Vagina (tissue), 2 donors: Measurements from ENCODE around the gene ARHGAP6. TPM values are rescaled to one million over a fixed set of nuclear protein-coding genes. Genes with fewer than 3 reads are reported as not detected.

Experiments used
- DNase-seq, 2 donors: peaks; one replicate each; pipeline ENCODE4 v3.0.0-alpha.2; 2017; ENCODE audit errors: extremely low spot score in 2 of 2
- H3K27ac ChIP-seq: fragments of 200-600 bp; sonication (generic); one replicate; pipeline ENCODE4 v1.5.1; 2019
- H3K27me3 ChIP-seq: fragments of 200-600 bp; sonication (generic); one replicate; pipeline ENCODE4 v1.5.1; 2019
- H3K36me3 ChIP-seq, 2 donors: fragments of 200-600 bp; sonication (generic); one replicate each; pipeline ENCODE4 v1.5.1; 2017 to 2019
- H3K4me1 ChIP-seq: fragments of 200-600 bp; sonication (generic); one replicate; pipeline ENCODE4 v1.5.1; 2019
- H3K4me3 ChIP-seq, 2 donors: fragments of 200-600 bp; sonication (generic); 1 replicate in 1 of 2; 2 replicates in 1 of 2; pipeline ENCODE4 v1.5.1; 2016 to 2019
- H3K9me3 ChIP-seq: fragments of 200-600 bp; sonication (generic); one replicate; pipeline ENCODE4 v1.5.1; 2019
- CTCF ChIP-seq, 3 experiments: fragments of 450-650 bp in 2 of 3; fragments of 200-600 bp in 1 of 3; sonication (generic) in 1 of 3; IDR thresholded peaks; one replicate each; pipeline ENCODE4 v1.5.1; 2017 to 2019; ENCODE audit warnings: antibody characterized with exemption in 3 of 3, mild to moderate bottlenecking in 2 of 3, moderate library complexity in 2 of 3
- POLR2A ChIP-seq, 2 donors: fragments of 450-650 bp; IDR thresholded peaks; one replicate each; pipeline ENCODE4 v1.6.1; 2017; ENCODE audit warnings: antibody characterized with exemption in 2 of 2, mild to moderate bottlenecking in 2 of 2, moderate library complexity in 2 of 2
- POLR2AphosphoS5 ChIP-seq, 2 donors: sonication (generic); formaldehyde crosslinking; IDR thresholded peaks; one replicate each; pipeline ENCODE4 v1.9.0; 2017; ENCODE audit warnings: antibody characterized with exemption in 2 of 2, mild to moderate bottlenecking in 2 of 2, low read depth in 1 of 2; ENCODE audit not compliant: insufficient read depth in 1 of 2
- intact Hi-C: fragments of 100-400 bp; cut with DNase I; formaldehyde crosslinking; loops from one replicate; pipeline ENCODE4 v1.15.1; 2023
- total RNA-seq: library from RNA; depleted of rRNA; stranded (reverse); fragments of >200 nt; gene quantifications from one replicate; pipeline ENCODE4 v1.2.3, GENCODE V29; 2016

Gene ARHGAP6
- total RNA-seq, 1 donor from 2014 or later = 15.7 TPM

GRCh38 chrX:11111947-11112346 is 553.8 kb downstream of the ARHGAP6 start:
- Histone ChIP-seq H3K4me3 (peak overlapping the region; percentile 62 to 67), H3K27me3 (no peaks in the 10 kb centered on the region), H3K36me3 (no peaks in the 10 kb centered on the region), H3K27ac (peak overlapping the region; percentile 82), H3K9me3 (no peaks in the 10 kb centered on the region), H3K4me1 (peaks cover 15% of the 10 kb centered on the region)
- no peak for DNase-seq
- TF ChIP-seq CTCF (IDR thresholded peaks at IDR 0.05) = no peak
- no peak for TF ChIP-seq POLR2A (IDR thresholded peaks at IDR 0.05)
- no peak for TF ChIP-seq POLR2AphosphoS5 (IDR thresholded peaks at IDR 0.05; ENCODE audit: insufficient read depth in 1 of 2, low read depth in 1 of 2)
- intact Hi-C loops = no loop called here

GRCh38 chrX:11111037-11111851 is 554.5 kb downstream of the ARHGAP6 start, which contains the start of gene HCCS:
TSS of gene HCCS (plus strand) at chrX:11111332. CDS start at chrX:11112061, 729 bp downstream.
- TF ChIP-seq POLR2A (IDR thresholded peaks at IDR 0.05) = peak in 1 of 2 donors; percentile 52
- no peak for TF ChIP-seq CTCF (IDR thresholded peaks at IDR 0.05)
- TF ChIP-seq POLR2AphosphoS5 (IDR thresholded peaks at IDR 0.05; ENCODE audit: insufficient read depth in 1 of 2, low read depth in 1 of 2) = peak; percentile 29 to 88
- Histone ChIP-seq H3K4me1 (peaks cover 15% of the 10 kb centered on the region), H3K27me3 (no peaks in the 10 kb centered on the region), H3K36me3 (no peaks in the 10 kb centered on the region), H3K27ac (peak within 1 kb of the TSS; percentile 82), H3K9me3 (no peaks in the 10 kb centered on the region), H3K4me3 (peak within 1 kb of the TSS; percentile 62 to 67)
- no peak for DNase-seq
- intact Hi-C loops = no loop called here

- intact Hi-C loops = no loop called here
- no peak for DNase-seq
- H3K27me3 ChIP-seq = no peaks in the 10 kb centered on the region
- no peaks in the 10 kb centered on the region for H3K36me3 ChIP-seq
- no peak overlapping the region for H3K27ac ChIP-seq
- no peak overlapping the region for H3K4me3 ChIP-seq
- TF ChIP-seq POLR2A (IDR thresholded peaks at IDR 0.05) = no peak
- TF ChIP-seq POLR2AphosphoS5 (IDR thresholded peaks at IDR 0.05; ENCODE audit: insufficient read depth in 1 of 2, low read depth in 1 of 2) = no peak
- no peak for TF ChIP-seq CTCF (IDR thresholded peaks at IDR 0.05)
- no peaks in the 10 kb centered on the region for H3K9me3 ChIP-seq
- H3K4me1 ChIP-seq = peaks cover 15% of the 10 kb centered on the region
Observed at GRCh38 chrX:11109968-11110367, 555.8 kb downstream of the ARHGAP6 start.

- Histone ChIP-seq H3K4me1 (peaks cover 15% of the 10 kb centered on the region), H3K9me3 (no peaks in the 10 kb centered on the region), H3K36me3 (no peaks in the 10 kb centered on the region), H3K27ac (no peak overlapping the region), H3K4me3 (no peak overlapping the region), H3K27me3 (no peaks in the 10 kb centered on the region)
- no peak for DNase-seq
- TF ChIP-seq CTCF (IDR thresholded peaks at IDR 0.05) (no peak), POLR2AphosphoS5 (IDR thresholded peaks at IDR 0.05; ENCODE audit: insufficient read depth in 1 of 2, low read depth in 1 of 2) (no peak), POLR2A (IDR thresholded peaks at IDR 0.05) (no peak)
- intact Hi-C loops = no loop called here
Observed at GRCh38 chrX:11108253-11108941, 557.3 kb downstream of the ARHGAP6 start.
